GM18498 (cell line): Measurements from ENCODE around the gene POU2F3.

ENCODE experiments used
- ATAC-seq: cut with Tn5 transposase; IDR thresholded peaks from one replicate; pipeline ENCODE4 v1.9.1; 2021; ENCODE audit warnings: mild to moderate bottlenecking, moderate library complexity; ENCODE audit not compliant: unreplicated experiment

POU2F3 gene

DNA sequence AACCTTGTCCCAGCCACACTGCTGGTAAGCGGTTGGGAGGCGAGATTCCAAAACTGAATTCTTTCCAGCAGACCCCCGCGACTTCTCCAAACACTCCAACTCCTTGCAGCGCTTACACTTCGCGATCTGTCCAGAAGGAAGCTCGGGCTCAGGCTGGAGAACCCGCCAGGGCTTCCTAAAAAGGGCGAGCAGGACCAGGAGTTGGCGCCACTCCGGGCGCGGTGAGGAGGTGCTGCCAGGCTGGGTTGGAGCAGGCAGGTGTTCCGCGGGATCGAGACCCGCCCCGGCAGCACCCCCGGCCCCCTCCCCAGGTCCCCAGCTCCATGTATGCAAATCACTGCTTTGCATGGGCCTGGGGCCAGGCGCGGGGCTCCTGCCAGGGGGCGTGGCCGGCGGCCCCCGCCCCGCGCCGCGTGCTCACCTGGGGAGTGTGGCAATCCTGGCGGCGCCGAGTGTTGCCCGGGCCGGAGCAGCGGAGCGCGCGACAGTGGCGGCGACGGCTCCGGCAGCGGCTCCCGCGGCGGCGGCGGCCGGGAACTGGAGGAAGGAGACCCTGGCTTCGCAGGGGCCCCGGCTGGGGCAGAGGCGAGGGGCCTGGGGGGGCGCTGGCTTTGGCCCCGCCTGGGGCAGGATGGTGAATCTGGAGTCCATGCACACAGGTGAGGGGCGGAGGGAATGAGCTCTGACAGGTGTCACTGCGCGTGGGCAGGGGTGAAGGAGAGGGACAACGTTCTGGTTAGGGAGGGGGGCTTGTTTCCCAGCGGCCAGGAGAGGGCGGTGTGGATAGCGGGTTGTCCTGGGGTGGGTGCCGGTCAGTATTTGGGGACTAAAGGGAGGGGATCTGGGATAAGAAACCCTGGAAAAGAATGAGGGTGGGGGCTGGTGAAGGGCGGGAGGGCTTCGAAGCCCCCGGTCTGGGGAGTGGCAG is at the start of gene POU2F3:
TSS of gene POU2F3 (plus strand) at position 428 of the 928 bp plus-strand sequence. CDS start at position 632, 204 bp downstream.
- no peak for ATAC-seq

DNA sequence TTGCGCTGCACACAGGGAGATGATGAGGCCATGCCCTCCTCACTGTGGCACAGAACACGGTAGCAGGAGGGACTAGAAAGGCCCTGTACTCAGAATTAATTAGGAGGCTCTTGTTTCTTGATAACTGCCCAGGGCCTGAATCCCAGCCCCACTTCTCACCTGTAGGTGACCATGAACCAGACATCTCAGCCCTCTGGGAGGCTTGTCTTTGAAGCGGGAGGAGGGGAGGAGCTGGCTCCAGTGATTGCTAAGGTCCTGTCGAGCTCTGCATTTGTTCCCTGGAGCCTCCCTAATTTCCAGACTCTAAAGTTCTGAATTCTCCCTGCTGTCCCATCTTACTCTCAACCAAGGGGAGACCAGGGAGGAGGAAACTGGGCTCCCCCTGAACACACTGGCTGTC is 48.9 kb upstream of the POU2F3 start:
- no peak for ATAC-seq

DNA sequence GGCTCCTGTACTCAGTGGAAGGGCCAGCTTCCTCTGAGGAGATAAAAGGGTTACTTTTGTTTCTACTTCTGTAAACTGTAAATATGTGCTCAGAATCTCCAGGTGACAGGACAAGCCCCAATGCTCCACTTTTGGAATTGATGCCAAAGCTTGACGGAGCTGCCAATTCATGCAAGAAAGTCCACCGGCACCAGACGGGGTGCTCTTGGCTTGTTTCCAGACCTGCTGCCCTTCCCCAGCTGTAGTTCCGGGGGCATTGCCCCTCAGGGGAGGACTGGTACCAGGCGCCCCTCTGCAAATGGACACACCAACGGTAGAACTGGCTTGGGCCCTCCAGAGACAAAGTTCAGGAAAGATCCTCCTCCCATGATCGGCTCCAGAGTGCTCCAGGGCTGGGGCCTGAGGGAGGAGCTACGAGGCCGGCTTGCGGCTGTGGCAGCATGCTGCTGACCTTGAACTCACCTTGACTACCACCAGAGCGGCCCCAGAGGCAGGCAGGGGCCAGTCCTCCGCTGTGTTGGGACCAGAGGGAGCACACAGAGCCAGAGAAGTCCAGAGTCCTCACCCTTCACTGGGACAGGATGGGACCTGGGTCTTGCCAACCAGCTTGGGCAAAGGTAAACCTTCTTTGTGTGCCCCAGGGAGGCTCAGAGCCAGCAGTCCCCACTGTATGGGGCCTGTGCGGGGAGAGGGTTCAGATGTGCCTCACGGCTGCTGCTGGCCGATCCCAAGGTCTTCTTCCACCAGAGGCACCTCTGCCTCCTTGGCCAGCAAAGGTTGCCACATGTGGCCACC is 46.9 kb upstream of the POU2F3 start:
- no peak for ATAC-seq

DNA sequence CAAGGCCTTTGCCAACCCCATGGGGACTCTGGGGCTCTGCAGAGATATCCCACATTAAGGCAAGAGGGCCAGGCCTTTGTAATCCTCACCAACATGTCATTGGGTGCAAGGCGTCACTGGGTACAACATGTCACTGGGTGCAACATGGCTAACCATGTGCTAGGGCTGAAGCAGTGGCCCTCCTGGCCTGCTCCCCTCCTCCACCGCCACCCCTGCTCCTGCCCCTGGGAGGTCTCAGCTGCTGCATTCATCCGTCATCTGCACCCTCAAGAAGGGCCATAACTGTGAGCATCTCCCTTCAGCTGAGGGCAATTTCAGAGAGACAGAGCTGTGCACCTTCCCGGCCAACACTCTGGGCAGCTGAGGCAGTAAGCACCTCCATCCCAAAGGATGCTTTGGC is 45.8 kb upstream of the POU2F3 start:
- ATAC-seq: no peak

DNA sequence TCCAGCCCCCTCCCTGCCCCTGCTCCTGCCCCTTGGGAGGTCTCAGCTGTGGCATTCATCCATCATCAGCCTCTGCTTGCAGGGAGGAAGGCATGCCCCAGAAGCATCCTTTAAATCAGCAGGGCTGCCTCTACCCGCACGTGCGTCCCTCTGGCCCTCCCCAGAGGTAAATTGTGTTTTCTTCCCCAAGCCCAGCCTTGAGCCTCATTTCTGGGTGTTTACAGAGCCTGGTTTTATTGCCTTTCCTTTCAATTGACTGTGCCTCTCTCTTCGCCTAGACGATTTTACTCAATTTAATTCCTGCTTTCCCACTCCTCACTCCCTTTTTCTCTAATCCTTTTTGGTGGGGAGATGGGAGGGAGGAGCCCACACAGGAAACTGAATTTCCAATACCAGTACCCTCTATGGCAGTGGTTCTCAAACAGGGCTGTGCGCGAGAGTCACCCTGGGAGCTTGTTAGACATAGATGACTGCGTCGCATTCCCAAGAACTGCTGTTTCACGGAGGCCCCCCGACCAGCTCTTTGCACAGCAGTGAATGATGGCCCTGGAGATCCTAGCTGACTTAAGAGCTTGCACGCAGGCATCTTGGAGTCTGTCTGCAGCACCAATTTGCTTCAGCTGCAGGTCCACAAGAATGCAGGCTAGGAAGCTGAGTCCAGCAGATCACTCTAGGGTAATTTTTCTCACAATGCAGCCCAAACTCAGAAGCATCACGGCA is 44.2 kb upstream of the POU2F3 start:
- ATAC-seq: no peak

DNA sequence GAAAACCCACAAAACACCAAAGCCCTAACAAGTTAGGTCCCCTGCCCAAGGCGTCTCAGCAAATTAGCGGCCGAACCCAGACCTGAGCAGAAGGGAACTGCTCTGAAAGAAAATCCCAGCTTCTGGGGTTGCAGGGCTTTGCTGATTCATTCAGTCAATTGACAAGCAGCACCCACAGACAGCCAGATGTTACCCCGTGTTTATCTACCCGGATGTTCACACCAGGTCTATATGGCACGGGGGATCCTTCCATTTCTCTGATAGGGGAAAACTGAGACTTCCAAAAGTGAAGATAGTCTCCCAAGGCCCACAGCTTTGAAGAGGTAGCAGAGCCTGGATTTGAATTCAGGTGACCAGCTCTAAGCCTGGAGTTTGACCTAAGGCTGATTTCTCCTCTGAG is 43.1 kb upstream of the POU2F3 start:
- no peak for ATAC-seq

DNA sequence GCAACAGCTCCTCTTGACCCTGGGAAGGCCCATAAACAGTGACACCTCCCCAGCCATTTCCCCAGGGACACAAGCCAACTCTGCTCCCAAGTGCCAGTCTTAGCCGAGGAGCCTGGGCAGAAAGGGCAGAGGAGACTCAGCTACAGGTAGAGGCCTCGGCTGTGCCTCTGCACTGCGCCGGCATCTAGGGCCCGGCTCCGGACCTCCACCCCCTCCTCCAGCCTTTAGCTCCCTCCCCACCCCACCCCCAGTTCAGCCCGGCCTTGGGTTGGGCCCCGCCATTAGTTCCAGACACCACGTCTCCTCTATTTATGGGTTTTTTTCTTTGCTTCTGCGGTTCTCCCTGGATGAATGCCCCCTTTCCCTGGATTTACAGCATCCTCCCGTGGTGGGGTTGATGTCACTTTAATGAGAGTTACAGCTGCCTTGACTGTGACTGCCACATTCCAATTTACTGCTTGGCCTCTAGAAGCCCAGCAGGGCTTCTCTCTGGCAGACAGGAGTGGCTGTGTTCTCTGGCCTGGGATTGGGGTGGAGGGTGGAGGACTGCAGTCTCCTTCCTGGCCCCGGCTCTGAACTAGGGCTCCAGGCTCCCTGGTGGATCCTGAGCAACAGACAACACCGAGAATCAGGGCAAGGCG is 42.6 kb upstream of the POU2F3 start:
- no peak for ATAC-seq

DNA sequence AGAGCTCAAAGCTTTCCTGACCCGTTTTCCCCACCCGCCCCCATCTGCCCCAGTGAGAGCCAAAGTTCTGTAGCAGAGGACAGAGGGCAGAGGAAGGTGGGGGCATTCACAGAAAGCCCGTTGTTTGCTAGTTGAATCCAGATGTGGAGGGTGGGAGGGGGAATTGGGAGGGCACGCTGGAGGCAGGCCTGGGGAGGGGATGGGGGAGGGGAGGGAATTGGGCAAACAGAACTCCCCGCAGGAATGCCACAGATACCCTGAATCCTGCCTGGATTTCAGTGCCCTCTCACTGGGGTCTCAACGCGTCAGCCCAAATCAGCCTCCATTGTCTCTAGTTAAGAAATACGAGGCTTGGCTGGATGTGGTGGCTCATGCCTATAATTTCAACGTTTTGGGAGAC is 42.0 kb upstream of the POU2F3 start:
- ATAC-seq: no peak

DNA sequence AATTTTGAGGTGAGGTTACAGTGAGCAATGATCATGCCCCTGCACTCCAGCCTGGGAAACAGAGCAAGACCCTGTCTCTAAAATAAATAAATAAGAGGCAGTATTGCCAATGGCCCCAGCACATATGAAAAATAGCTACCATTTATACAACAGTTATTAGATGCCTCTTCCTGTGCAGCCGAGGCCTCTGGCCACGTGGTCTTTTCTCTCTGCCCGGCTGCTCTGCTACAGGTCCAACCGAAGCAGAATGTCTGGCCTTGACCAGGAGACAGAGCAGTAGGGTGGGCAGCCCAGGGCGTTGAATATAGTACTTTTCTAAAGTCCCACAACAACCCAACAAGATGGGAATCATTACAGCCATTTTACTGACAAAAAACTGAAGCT is 41.5 kb upstream of the POU2F3 start:
- ATAC-seq: no peak

DNA sequence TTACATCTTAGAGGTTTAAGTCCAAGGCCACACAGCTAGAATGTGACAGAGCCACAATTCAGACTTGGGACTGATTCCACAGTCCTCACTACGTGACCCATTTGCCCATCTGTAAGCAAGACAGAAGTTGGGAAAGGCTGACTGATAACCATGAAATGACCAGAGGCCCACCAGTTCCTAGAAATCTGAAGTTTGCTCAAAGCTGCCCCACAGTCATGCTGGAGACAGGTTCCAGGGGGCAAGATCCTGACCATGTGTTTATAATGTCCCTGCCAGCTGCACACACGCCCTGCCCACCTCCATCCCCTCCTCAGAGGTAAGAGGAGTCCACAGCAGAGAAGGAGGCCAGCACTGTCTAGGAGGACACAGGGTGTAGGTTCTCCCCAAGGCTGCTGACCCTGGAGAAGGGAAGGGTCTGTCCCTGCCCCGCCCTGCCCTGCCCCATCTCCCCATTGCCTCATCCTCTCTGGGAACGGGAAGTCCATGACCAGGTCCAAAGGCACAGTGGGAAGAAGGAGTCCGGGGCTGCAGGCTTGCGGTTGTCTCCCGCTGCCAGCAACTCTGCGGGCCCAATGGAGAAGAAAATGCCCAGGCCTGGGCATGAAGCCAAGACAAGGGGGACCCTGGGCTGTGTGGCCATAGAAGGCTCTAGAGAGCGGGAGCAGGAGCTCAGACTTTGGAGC is 41.0 kb upstream of the POU2F3 start:
- ATAC-seq: no peak

DNA sequence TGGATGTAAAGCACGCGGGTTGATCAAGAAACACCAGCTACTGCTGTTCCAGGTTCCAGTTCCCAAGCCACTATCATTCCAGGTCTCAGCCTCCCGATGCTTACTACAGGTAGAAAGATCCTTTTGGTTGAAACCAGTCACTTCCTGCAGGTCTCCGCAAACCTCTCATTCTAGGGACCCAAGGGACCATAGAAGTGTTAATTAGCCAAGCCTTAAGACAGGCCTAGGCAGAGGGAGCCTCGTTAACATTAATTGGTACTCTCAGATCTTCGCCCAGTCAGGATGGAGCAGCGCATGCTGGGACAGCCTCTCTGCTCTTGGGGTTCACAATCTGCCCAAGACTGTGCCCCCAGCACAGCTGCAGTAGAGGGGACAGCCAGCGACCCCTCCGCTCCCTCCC is 40.3 kb upstream of the POU2F3 start:
- no peak for ATAC-seq

DNA sequence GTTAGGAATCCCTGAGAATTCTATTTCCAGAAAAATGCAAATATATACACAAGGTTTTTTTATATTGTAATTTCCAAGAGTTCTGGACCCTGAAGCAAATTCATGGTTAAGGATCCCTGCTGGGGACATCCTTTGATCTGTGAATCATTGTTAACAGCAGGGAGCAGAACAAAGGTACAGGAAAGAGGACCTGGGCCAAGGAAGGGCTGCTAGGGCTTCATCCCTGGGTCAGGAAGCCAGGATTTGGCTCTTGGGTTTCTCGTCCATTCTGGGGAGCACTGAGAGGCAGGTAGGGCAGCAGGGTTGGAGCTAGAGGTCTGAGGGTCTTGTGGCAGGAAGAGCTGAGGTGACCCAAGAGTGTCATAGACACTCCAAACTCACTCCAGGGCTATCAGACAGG is 39.3 kb upstream of the POU2F3 start:
- ATAC-seq: no peak

DNA sequence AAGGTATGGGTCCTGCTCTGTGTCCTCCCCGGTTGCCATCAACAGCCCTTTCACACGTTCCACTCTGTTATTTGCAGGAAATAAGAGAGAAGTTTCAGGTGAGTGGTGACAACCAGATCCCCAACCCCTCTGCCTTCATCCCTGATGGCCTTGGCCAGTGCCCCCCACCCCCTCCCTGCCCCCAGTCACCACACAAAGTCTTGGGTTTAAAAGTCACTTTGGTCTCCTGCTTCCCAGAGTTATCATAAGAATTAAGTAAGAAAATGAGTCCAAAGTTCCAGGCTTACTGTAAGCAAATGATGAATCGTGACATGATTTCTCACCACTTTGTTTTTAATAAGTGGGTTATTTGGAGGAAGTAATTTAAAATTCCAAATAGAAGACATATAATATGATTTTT is 38.3 kb upstream of the POU2F3 start:
- ATAC-seq: no peak

DNA sequence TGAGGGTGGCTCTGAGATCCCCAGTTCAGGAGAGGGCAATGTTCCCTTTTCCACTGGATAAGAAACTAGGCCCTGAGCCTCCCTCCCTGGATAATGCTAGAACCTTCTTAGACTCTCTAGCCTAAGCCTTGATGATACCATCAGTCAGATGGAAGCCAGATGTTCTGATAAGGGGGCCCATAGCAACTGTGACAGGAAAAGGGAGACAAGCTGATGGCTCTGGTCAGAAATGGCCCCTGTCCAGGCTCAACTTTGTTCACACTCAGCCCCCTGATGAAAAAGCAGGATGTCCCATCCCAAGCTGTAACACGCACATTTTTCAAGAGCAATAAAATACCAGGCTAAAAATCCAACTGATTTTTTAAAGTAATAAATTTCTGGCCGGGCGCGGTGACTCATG is 36.3 kb upstream of the POU2F3 start:
- ATAC-seq: no peak

DNA sequence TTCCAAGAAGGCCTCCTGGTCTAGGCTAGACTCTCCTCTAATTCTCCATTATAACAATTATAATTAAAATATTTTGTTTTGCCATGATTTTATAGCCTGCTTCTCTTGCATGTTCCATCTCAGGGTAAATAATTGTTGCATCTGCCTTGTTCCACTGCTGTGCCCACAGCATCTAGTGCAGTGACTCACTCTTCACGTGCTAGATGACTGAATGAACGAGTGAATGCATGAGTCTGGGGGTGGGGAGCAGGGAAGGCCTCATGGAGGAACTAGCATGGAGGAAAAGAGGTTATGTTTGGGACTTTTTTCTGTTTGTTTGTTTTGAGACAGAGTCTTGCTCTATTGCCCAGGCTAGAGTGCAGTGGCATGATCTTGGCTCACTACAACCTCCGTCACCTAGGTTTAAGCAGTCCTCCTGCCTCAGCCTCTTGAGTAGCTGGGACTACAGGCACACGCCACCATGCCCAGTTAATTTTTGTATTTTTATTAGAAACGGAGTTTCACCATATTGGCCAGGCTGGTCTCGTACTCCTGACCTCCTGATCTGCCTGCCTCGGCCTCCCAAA is 34.3 kb upstream of the POU2F3 start:
- no peak for ATAC-seq

DNA sequence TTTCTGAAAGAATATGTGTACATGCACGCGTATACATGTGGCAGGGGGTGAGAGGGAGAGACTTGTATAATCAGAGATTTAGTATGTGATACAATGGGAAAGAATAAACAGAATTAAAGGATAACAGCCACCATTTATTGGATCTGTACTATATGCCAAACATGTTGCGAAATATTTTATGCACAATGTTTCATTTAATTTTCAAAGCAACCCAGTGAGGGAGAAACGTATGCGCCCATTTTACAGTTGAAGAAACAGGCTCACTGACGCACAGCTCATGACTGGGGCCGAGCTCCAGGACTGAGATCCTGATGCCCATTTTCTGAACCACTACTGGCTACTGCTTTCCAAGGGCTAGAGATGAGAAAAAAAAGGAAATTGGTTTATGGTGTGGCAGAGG is 32.4 kb upstream of the POU2F3 start:
- no peak for ATAC-seq

DNA sequence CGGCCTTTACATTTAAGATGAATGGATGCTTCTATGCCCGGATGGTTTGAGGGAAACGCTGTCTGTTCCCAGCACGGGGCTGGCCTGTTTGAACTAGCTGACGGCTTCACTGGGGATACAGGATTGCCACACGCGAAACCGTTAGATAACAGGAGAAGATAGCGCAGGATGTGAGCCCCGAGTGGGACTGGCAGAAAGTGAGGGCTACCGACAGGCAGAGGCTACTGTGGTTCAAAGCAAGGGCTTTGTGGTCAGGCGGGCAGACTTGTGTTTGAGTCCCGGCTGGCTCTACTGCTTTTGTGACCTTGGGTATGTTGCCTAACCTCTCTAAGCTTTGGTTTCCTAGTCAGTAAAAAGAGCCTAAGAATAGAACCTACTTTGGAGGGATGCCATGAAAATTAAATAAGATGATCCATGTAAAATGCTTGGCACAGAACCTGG is 31.9 kb upstream of the POU2F3 start:
- no peak for ATAC-seq

DNA sequence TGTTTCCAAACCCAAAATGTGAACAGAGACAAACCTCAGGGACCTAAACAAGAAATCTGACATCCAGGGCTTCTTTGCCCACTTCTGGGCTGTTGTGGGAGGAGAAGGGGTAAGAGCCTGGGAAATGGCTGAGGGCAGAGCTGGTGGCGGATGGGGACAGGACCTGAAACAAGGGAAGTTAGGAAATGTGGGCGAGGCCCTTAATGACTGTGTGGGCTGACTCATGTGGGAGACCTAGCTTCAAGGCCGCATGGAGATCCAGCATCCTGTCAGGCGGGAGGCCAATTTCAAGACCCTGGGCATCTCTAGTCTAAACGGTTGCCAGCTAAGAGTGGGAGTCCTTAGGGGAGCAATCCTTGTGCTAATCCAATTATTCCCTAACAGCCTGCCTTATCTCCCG is 31.2 kb upstream of the POU2F3 start:
- no peak for ATAC-seq

DNA sequence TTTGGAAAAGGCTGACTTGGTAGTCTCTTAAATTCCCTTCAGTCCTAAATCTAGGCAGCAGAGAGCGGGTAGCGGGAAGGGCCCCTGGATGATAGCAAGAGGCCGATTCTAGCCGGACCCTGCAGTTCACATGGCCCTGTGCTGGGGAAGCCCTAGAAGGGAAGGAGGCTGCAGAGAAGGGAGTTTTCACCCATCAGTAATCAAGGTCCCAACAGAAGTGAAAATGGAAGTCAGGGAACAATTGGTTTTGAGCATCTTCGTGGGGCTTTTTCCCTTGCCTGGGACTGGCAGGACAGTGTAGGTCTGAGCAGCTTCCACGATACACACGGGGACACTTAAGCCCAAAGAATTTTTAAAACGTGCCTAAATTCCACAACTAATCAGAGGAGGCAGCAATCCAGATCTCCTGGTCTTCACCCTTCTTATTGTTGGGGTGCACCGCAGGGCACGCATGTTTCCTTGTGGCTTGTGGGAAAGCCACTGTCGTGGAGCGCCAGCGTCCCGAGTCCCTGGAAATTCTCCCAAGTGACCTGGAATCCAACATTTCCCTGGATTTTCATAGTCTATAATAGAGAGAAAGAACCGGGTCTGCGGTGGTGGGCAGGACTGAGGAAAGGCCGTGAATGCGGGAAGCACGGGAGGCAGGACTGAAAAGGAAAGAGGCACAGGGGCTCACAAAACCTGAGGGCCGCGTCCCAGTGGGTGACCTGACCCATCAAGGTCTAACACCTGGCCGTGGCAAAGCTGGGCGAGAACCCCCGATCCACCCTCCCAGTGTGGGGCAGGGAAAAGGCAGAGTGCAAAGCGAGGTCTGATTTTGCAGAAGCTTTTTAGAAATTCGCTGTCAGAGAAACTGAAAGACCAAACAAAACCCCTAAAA is 30.0 kb upstream of the POU2F3 start:
- no peak for ATAC-seq
